ENCODE results near the gene TCF3.
"Not testable (repeated sequence)": the region's sequence is repeated elsewhere in the genome, so short reads cannot be mapped to it uniquely, and the experiment has no call there.

TCF3 gene

DNA sequence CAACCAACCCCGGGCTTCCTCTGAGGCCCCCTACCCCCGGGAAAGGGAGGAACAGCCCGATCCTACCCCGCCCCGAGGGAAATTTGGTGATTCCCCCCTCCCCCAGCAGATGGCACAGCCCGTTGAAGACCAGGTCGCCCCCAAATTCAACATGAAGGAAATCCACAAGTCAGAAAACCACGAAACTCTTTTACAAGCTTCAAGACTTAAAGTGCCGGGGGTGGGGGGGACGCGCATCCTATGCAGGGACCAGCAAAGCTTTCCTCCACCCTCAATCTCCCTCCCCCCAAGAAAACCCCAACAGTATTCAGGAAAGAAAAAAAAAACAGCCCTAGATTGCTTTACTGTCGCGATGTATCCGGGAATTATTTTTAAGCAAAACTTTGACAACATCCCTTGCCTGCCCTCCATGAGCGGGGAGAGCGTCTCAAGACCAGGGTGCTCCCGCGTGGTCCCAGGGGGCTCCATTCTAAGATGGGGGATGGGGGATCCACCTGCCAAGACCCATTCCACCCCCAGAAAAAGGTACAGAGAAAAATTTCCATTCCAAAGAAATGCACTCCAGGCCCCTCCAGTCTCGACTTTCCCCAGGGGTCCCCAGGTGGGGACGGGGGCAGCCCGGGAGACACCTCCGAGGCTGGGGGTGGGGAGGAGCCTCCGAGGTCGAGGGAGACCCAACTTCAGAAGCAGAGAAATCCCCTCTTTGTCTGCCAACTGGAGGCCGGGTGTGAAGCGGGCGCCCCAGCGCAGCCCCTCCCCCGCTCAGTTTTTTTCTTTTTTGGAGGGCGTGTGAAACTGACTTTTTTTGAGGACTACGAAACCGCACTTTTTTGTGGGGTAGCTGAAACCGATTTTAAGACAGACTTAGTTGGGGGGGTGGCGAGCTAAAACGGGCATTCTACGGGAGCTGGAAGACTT lies 1.5 kb downstream of the TCF3 start:
- DNase-seq: peak; percentile 75

DNA sequence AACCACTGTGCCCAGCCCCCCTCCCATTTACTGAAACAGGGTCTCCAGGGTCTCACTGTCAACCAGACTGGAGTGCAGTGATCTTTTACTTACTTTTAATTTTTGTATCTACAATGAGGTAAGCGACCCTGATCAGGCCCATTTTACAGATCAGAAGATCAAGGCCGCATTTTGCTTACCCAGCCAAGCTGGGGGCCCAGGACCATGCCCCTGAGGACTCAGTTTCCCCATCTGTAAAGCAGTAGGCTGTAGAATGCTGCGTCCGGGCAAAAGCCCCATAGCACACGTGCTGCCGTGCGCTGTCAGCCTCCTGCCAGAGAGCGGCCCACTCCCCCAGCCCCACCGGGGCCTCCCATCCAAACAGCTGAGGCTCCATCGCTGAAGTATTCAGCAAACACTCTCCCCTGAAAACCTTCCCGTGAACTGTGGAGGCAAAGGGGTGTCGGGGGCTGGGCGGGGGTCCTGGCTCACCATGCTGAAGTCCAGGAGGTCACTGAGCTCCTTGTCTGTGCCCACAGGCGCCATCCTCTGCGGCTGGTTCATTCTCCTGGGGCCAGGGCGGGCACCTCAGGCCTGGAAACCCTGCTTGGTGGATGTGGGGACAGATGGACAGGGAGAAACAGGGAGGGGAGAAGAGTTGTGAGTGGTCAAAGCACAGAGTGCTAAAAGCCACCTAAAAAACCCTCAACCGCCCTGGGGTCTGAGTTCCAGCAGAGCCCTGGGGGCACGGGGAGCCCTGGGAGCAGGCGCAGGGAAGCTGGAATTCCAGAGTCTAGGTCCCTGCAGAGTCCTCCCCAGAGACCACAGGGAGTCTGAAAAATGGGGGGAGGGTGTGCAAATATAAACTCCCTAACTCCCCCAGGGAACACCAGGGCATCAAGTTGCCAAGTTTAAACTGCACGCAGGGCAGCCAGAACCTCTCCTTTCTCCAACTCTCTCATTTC lies 2.4 kb downstream of the TCF3 start:
- no peak for DNase-seq

- no peak for DNase-seq
Observed at GRCh38 chr19:1648920-1649541, 3.4 kb downstream of the TCF3 start.

DNA sequence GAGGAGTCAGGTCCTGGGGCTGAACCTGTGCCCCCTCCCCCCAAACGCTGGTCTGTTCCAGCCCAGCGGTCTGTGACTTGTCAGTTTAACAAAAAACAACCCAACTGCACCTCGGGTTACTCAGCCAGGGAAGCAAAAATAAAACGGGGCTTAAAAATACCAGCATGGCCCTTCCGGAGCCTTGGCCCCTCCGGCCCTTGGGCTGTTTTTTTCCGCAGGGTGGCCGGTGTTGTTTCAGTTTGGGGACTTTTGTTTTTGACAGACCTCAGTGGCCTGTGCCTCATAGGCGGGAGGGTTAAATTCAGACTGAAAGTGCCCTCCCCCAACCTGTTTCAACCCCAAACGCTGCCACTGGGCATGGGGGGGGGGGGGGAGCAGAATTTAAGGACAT lies 4.0 kb downstream of the TCF3 start:
- no peak for DNase-seq

DNA sequence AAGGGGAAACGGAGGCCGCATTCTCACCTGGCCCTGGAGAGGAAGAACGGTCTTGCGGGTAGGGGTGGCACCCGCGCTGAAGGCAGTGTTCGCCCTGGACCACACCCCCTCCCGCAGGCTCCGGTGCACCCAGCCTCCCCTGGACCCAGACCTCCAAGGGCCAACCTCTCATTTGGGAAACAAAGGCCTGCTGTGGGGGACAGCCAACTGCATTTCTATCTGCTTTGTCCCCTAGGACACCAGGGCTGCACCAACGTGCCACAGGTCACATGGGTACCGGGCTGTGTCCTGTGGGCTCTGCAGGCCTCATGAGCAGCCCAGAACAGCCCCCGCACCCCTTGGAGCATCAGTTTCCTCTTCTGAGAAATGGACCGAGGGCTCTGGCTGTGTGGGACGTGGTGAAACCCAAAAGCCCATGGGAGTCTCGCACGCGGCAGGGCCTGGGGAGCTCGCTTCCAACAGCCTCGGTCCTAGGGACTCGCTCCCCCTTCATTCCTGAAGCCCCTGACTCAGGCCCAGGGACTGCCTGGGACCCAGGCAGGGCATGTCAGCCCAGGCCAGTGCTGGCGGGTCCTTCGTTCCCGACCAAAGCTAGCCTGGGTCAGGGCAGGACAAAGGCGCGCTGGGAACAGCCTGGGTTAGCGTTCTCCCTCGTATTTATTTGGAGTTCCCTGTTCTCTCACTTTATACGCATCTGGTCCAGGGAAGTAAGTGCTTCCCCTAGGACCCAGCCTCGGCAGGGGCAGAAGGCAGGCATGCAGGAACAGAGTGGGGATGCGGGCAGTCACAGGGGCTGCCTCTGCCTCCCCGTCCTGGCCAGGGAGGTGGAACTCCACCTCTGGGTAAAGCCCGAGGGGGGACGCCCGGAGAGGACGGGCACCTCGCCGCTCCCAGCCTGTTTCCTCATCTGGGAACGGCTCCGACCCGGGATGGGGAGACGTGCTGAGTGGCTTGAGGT lies 4.6 kb downstream of the TCF3 start:
- DNase-seq: no peak

DNA sequence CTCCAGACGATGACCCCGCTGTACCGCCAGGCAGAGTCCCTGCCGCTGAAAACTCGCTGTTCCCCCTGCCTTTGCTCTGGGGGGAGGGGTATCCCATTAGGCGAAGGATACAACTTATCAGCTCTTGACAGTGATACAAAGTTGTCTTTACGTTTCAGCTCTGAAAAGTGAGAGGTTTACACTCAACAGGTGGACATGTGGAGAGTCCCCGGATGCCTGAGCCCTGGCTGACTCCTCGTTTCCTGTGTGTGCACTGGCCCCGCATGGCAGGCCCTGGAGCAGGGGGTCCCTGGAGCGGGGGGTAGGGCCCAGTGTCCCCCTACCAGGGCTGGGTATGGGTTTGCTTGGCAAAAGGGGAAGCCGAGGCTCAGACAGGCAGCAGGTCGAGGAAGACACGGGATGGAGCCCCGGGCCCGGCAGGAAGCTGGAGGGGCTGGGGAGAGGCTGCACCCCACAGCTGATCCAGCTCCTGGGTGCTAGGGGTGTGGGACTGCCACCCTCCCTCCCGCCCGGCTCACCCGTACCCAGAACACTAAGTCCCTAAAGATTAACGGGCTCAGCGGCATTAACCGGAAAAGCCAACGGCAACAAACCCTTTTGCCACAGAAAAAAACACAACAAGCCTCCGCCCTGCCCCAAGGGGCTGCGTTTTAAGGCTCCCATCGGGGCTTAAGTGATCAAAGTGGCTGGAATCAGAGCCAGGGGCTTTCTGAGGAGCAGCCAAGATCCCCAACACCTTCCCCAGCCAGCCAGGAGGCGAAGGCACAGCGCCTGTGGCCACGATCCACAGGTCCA lies 5.6 kb downstream of the TCF3 start:
- DNase-seq: no peak

DNA sequence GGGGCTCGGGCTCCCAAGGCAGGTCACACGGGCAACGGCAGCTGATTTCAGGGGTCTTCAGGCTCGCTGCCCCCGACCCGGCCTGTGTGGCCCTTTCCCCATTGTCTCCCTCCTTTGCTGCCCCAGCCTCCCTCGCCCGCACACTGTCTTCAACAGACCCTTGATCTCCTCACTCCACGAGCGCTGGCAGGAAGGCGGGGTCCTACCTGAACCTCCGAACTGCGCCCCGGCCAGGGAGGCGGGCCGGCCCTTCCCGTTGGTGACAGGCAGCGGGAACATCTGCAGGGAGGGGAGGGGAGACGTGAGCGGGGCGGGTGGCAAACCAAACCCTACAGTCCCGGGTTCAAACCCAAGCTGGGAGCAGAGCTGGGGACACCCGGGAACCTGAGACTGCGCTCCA lies 6.3 kb downstream of the TCF3 start:
- DNase-seq: no peak

- no peak for DNase-seq
Observed at GRCh38 chr19:1645299-1645698, 7.1 kb downstream of the TCF3 start.

GRCh38 chr19:1644070-1644469 lies 8.3 kb downstream of the TCF3 start:
- DNase-seq: no peak

DNA sequence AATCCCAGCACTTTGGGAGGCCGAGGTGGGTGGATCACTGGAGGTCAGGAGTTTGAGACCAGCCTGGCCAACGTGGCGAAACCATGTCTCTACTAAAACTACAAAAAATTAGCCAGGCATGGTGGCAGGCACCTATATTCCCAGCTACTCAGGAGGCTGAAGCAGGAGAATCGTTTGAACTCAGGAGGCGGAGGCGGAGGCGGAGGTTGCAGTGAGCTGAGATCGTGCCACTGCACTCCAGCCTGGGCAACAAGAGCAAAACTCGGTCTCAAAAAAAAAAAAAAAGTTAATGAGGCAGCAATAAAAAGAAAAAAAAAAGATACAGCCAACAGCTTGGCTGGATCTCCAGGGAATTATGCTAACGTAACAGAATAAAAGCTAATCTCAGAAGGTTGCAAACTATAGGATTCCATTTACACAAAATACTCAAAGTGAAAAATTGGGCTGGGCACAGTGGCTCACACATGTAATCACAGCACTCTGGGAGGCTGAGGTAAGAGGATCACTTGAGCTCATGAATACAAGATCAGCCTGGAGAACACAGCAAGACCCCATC lies 11.4 kb downstream of the TCF3 start:
- DNase-seq: not testable (repeated sequence)

DNA sequence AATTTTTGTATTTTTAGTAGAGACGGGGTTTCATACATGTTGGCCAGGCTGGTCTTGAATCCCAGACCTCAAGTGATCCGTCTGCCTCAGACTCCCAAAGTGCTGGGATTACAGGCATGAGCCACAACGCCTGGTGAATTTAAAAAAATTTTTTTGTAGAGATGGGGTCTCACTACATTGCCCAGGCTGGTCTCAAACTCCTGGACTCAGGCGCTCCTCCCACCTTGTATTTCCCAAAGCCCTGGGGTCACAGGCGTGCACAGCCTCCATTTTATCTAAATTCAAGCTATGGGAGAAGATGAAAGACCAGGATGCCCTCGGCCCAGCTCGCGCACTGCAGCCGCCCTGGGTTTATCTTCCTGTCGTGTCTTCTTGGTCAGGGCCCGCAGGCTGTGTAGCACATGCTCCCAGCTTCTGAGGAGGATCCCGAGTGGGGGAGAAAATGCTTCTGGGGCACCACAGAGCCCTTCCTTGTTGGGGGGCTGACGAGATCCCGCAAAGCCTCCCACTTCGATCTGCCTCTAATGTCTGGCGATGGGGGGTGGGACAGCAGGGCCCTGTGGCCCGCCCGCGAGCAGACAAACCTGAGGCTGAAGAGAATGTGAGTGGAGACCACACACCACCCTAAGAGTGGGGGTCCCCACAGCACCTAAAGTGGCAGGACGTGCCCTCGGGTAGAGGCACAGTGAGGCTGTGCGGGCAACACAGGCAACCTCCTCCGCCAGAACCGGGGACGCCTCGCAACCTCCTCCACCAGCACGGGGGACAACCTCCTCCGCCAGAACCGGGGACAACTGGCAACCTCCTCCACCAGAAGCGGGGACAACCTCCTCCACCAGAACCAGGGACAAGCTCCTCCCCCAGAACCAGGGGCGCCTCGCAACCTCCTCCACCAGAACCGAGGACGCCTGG lies 15.8 kb downstream of the TCF3 start:
- DNase-seq: no peak

GRCh38 chr19:1634938-1635243 lies 17.5 kb downstream of the TCF3 start:
- DNase-seq: no peak

GRCh38 chr19:1634242-1634937 lies 18.0 kb downstream of the TCF3 start:
- DNase-seq: no peak

DNA sequence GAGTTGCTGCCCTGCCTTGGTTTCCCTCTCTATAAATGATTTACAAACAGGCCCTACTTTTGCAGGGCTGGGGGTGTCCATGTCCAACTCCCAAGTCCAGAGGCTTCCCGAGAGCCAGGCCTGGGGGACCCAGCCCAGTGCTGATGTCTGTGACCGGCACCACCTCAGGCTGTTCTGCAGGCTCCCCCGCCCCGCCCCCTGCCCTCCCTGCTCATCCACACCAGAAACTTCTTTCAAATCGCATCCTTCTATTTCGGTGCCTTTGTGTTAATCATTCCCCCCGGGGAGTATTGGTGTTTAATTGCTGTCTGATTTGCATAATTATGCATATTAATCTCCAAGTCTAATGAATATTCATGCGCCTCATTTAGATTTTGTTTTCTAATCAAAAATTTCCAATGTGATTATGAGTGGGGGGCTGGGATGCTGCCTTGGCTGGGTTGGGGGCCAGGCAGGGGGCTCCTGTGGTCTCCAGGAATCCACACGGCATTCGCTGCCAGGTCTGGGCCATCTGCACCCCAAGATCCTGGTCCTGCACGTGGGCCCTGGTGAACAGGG lies 19.1 kb downstream of the TCF3 start:
- no peak for DNase-seq

GRCh38 chr19:1632462-1633268 lies 19.8 kb downstream of the TCF3 start:
- no peak for DNase-seq

DNA sequence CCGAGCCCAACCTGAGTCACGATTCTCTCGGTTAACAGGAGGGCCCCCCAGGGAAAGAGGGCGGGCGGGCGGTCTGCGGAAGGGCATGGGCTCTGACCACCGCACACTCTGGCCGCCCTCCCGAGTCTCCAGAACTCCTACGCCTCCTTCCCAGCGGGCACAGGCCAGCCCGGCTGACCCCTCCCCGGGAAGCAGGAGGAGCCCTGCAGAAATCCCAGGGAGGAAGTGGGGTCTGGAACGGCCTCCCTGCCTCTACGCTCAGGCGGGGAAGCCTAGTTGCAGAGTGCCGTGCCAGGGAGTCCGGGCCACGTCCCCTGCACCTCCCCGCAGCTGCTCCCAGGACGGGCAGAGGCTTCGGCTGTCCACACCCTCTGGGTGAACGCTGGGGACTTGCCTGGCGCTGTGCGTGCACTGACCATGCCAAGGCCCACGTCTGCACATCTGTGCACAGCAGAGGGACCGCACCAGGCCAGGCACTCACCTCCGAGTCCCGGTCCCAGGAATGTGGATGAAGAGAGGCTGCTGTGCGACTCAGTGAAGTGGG lies 20.8 kb downstream of the TCF3 start:
- DNase-seq: no peak

DNA sequence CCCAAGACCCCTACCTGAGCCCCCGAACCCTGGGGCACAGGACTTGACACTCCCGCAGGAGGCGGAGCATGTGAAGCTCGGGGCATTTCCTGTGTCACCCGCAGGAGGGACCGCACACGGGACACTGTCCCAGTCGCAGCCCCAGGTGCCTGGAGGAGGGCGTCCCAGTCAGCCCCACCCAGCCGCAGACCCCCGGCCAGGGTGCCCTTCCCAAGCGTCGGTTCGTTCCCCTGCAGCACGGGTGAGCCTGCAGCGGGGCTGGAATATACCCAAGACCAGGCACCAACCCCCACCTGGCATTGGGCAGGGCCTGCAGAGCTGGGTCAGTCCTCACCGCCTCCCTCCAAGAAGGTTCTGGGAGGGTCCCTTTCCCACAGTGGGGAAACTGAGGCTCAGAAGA lies 21.6 kb downstream of the TCF3 start:
- DNase-seq: no peak

DNA sequence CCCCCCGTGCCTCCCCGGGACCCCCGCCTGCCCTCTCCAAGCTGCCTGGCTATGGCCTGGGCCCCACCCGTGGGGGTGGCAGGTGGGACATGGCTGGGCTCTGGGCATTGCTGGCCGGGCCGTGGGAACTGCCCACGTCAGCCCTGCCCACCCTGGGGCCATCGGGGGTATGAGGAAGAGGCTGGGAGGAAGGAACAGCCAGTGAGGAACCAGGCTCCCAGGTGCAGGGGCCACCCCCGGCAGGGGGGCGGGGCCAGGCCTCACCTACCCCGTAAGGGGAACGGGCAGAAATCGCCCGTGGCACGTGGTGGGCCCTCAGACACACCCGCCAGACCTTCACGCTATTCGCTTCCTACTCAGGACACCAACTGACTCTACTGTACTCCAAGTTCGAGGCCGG lies 22.4 kb downstream of the TCF3 start:
- no peak for DNase-seq
